ENCODE measurements around the gene FGD2.

Gene FGD2

DNA sequence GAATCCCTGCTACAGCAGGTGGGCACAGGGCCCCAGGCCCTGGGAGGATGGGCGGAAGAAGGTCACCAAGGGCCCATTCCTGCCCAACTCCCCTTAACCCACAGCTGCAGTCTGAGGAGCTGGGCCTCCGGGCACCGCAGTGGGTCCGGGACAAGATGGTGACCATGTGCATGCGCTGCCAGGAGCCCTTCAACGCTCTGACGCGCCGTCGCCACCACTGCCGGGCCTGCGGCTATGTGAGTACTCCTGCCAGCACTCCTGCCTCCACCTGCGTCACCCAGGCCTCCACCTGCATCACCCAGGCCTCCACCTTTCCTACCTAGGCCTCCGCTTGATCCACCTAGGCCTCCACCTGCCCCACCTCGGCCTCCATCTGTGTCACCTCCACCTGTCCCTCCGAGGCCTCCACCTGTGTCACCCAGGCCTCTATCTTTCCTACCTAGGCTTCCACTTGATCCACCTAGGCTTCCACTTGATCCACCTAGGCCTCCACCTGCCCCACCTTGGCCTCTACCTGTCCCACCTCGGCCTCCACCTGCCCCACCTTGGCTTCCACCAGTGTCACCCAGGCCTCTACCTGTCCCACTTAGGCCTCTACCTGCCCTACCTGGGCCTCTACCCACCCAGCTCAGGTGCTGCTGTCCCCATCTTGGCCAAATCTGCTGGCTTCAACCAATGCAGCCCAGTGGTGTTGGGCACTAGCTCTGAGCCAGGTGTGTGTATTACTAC lies 16.8 kb downstream of the FGD2 start:
- Histone ChIP-seq H2AFZ (ENCODE audit: low read length) (no peak overlapping the region), H3K27me3 (ENCODE audit: insufficient read depth, low read length) (no peaks in the 10 kb centered on the region), H3F3A (ENCODE audit: insufficient read depth, low read length) (no peaks in the 10 kb centered on the region), H3K27ac (ENCODE audit: low read depth, low read length, poor library complexity, severe bottlenecking) (no peak overlapping the region), H3K4me3 (ENCODE audit: low read depth, low read length, poor library complexity, severe bottlenecking) (no peak overlapping the region), H4K20me1 (ENCODE audit: insufficient read depth, low read length) (no peaks in the 10 kb centered on the region), H3K79me2 (ENCODE audit: insufficient read depth, low read length) (no peaks in the 10 kb centered on the region), H3K4me2 (ENCODE audit: low read length) (no peak overlapping the region), H3K4me1 (ENCODE audit: insufficient read depth, low read length, severe bottlenecking) (peaks cover 12% of the 10 kb centered on the region), H3K9me3 (ENCODE audit: low read length) (no peaks in the 10 kb centered on the region), H3K9me2 (ENCODE audit: low read depth, low read length) (no peaks in the 10 kb centered on the region), H3K9ac (ENCODE audit: low read length) (no peak overlapping the region), H3K36me3 (ENCODE audit: insufficient read depth, low read length) (no peaks in the 10 kb centered on the region)
- no peak for TF ChIP-seq EZH2 (IDR thresholded peaks at IDR 0.05; ENCODE audit: borderline replicate concordance, low read length)
- TF ChIP-seq, protein P1, sequence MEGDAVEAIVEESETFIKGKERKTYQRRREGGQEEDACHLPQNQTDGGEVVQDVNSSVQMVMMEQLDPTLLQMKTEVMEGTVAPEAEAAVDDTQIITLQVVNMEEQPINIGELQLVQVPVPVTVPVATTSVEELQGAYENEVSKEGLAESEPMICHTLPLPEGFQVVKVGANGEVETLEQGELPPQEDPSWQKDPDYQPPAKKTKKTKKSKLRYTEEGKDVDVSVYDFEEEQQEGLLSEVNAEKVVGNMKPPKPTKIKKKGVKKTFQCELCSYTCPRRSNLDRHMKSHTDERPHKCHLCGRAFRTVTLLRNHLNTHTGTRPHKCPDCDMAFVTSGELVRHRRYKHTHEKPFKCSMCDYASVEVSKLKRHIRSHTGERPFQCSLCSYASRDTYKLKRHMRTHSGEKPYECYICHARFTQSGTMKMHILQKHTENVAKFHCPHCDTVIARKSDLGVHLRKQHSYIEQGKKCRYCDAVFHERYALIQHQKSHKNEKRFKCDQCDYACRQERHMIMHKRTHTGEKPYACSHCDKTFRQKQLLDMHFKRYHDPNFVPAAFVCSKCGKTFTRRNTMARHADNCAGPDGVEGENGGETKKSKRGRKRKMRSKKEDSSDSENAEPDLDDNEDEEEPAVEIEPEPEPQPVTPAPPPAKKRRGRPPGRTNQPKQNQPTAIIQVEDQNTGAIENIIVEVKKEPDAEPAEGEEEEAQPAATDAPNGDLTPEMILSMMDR (IDR thresholded peaks at IDR 0.05; ENCODE audit: low read length), result no peak

DNA sequence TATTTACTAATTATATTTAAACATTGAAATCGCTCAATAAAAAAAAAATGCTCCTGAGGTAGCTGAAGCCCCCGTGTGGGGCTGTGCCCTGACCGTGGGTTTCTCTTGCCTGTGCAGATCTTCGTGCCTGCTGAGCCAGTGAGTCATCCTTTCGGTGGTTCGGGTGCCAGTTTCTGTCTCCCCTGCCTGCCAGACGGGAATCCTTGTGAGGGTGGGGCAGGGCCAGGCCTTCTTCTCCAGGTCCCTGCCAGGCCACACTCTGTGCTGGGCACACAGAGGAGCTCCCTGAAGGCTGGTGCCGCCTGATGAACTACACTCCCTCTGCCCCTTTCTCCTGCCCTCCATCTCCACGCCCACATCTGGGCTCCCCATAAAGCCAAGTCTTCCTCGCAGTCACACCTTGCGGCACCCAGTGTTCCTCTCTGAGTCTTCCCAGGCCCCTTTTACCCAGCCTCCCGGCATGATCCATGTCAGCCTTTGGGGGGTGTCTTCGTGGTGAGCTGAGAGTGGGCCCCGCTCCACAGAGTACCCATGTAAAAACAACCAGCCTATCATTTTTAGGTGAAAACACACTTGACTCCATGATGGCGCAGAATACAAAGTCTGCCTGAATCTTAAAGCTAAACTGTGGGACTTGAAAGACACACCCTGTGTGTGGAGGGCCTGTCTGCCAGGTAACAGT lies 19.3 kb downstream of the FGD2 start:
- Histone ChIP-seq H3K4me1 (ENCODE audit: insufficient read depth, low read length, severe bottlenecking) (peaks cover 4% of the 10 kb centered on the region), H3F3A (ENCODE audit: insufficient read depth, low read length) (no peaks in the 10 kb centered on the region), H3K4me3 (ENCODE audit: low read depth, low read length, poor library complexity, severe bottlenecking) (no peak overlapping the region), H3K9ac (ENCODE audit: low read length) (no peak overlapping the region), H3K79me2 (ENCODE audit: insufficient read depth, low read length) (no peaks in the 10 kb centered on the region), H3K36me3 (ENCODE audit: insufficient read depth, low read length) (no peaks in the 10 kb centered on the region), H3K4me2 (ENCODE audit: low read length) (no peak overlapping the region), H3K9me2 (ENCODE audit: low read depth, low read length) (no peaks in the 10 kb centered on the region), H3K9me3 (ENCODE audit: low read length) (no peaks in the 10 kb centered on the region), H3K27ac (ENCODE audit: low read depth, low read length, poor library complexity, severe bottlenecking) (no peak overlapping the region), H4K20me1 (ENCODE audit: insufficient read depth, low read length) (no peaks in the 10 kb centered on the region), H3K27me3 (ENCODE audit: insufficient read depth, low read length) (no peaks in the 10 kb centered on the region), H2AFZ (ENCODE audit: low read length) (no peak overlapping the region)
- TF ChIP-seq EZH2 (IDR thresholded peaks at IDR 0.05; ENCODE audit: borderline replicate concordance, low read length), result no peak
- TF ChIP-seq, protein P1 (IDR thresholded peaks at IDR 0.05; ENCODE audit: low read length), result no peak

DNA sequence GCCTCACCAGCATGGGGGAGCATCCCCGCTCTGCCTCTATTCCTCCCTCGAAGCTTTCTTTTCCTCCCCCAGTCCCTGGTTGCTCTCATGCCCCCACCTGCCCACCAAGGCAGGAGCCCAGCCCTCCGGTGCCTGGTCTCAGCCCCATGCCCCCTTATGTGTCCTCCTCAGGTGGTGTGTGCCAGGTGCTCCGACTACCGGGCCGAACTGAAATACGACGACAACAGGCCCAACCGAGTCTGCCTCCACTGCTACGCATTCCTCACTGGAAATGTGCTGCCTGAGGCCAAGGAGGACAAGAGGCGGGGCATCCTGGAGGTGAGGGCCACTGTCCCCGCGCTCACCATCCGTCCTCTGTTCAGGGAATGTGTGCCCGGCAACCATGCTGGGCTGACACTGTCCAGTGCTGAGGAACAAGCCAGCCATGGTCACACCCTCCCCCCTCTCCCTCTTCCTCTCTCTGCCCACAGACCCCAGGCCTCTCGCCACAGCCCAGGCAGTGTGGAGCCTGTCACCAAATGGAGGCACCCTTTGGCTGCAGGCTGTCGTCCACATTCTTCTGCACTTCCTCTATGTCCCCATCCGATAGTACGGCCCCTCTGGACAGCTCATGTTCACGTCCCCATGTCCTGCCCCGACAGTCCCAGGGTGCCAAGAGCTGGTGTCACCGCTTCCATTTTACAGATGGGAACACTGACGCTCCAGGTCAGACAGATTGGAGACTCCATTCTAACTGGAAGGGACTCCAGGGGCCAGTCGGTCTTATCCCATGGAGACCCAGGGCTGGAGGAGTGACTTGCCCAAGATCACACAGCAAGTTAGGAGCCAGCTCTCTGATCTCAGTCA lies 20.4 kb downstream of the FGD2 start:
- Histone ChIP-seq H3K9me3 (ENCODE audit: low read length) (no peaks in the 10 kb centered on the region), H2AFZ (ENCODE audit: low read length) (no peak overlapping the region), H3K36me3 (ENCODE audit: insufficient read depth, low read length) (no peaks in the 10 kb centered on the region), H3K9ac (ENCODE audit: low read length) (no peak overlapping the region), H4K20me1 (ENCODE audit: insufficient read depth, low read length) (no peaks in the 10 kb centered on the region), H3K79me2 (ENCODE audit: insufficient read depth, low read length) (no peaks in the 10 kb centered on the region), H3K4me3 (ENCODE audit: low read depth, low read length, poor library complexity, severe bottlenecking) (no peak overlapping the region), H3K9me2 (ENCODE audit: low read depth, low read length) (no peaks in the 10 kb centered on the region), H3K4me1 (ENCODE audit: insufficient read depth, low read length, severe bottlenecking) (peaks cover 4% of the 10 kb centered on the region), H3K27me3 (ENCODE audit: insufficient read depth, low read length) (no peaks in the 10 kb centered on the region), H3K27ac (ENCODE audit: low read depth, low read length, poor library complexity, severe bottlenecking) (no peak overlapping the region), H3F3A (ENCODE audit: insufficient read depth, low read length) (no peaks in the 10 kb centered on the region), H3K4me2 (ENCODE audit: low read length) (no peak overlapping the region)
- no peak for TF ChIP-seq EZH2 (IDR thresholded peaks at IDR 0.05; ENCODE audit: borderline replicate concordance, low read length)
- TF ChIP-seq, protein P1 (IDR thresholded peaks at IDR 0.05; ENCODE audit: low read length), result no peak

All from OCI-LY1 (cell line).